IMR-90 (cell line): Measurements from ENCODE around the gene KIF3A. TPM values are rescaled to one million over a fixed set of nuclear protein-coding genes. Genes with fewer than 3 reads are reported as not detected.

Experiments
- ATAC-seq: fragments of 200-7000 bp; cut with Tn5 transposase; 2 replicates; pipeline ENCODE4 v1.9.1; 2020; ENCODE audit warnings: low read depth, mild to moderate bottlenecking, moderate library complexity
- BruUV-seq: library from RNA; stranded (reverse); fragments of 400-500 nt; replicated peaks from 2 replicates; lab custom pipeline; 2021; lab: Mats Ljungman, UMichigan
- CTCF ChIA-PET: fragments of 300-600 bp; formaldehyde crosslinking; extraction: SDS; loops from one replicate; lab custom pipeline; 2021; ENCODE audit warnings: antibody characterized with exemption; lab: Yijun Ruan, JAX
- POLR2A ChIA-PET: fragments of 300-600 bp; sonication (Branson Sonifier 250); formaldehyde crosslinking; loops from one replicate; lab custom pipeline; 2022; ENCODE audit warnings: antibody characterized with exemption; ENCODE audit not compliant: unreplicated experiment; lab: Charles Lee
- DNase-seq: peaks from one replicate; pipeline ENCODE4 v3.0.0; 2013
- H2AFZ ChIP-seq: replicated peaks from 2 replicates; pipeline ENCODE3; 2013; ENCODE audit warnings: low read length, mild to moderate bottlenecking; ENCODE audit not compliant: poor library complexity
- H2AK5ac ChIP-seq: 2 replicates; pipeline ENCODE4 v1.6.1; 2013; ENCODE audit warnings: low read depth, low read length, inconsistent platforms
- H2AK9ac ChIP-seq: replicated peaks from 2 replicates; pipeline ENCODE3; 2013; ENCODE audit warnings: mild to moderate bottlenecking, low read depth, low read length, moderate library complexity; ENCODE audit not compliant: poor library complexity
- H2BK120ac ChIP-seq: 2 replicates; pipeline ENCODE4 v1.6.1; 2013; ENCODE audit warnings: low read depth, low read length, inconsistent platforms
- H2BK15ac ChIP-seq: 3 replicates; pipeline ENCODE4 v1.6.1; 2013; ENCODE audit warnings: low read depth, low read length, inconsistent platforms
- H2BK20ac ChIP-seq: 2 replicates; pipeline ENCODE4 v1.6.1; 2013; ENCODE audit warnings: low read depth, mild to moderate bottlenecking, inconsistent platforms, low read length, moderate library complexity
- H2BK5ac ChIP-seq: 2 replicates; pipeline ENCODE4 v1.6.1; 2013; ENCODE audit warnings: mild to moderate bottlenecking, low read depth, low read length, inconsistent platforms; ENCODE audit not compliant: poor library complexity, severe bottlenecking
- H3K14ac ChIP-seq: replicated peaks from 2 replicates; pipeline ENCODE4 v1.6.1; 2013; ENCODE audit warnings: low read depth, low read length, inconsistent platforms
- H3K18ac ChIP-seq: 2 replicates; pipeline ENCODE4 v1.6.1; 2013; ENCODE audit warnings: low read depth, low read length, control low read depth
- H3K23ac ChIP-seq: 2 replicates; pipeline ENCODE4 v1.6.1; 2013; ENCODE audit warnings: low read depth, low read length, inconsistent platforms
- H3K27ac ChIP-seq: 2 replicates; pipeline ENCODE4 v1.5.1; 2013; ENCODE audit warnings: mild to moderate bottlenecking, control low read depth, low read length; ENCODE audit not compliant: insufficient read depth
- H3K27me3 ChIP-seq: 2 replicates; pipeline ENCODE4 v1.6.1; 2013; ENCODE audit warnings: low read length; ENCODE audit not compliant: control insufficient read depth, insufficient read depth
- H3K36me3 ChIP-seq: 2 replicates; pipeline ENCODE4 v1.6.1; 2013; ENCODE audit warnings: low read length, mixed read lengths; ENCODE audit not compliant: control insufficient read depth, insufficient read depth
- H3K4ac ChIP-seq: 2 replicates; pipeline ENCODE4 v1.6.1; 2013; ENCODE audit warnings: low read depth, low read length, inconsistent platforms
- H3K4me1 ChIP-seq: 2 replicates; pipeline ENCODE4 v1.6.1; 2013; ENCODE audit warnings: low read length, mixed read lengths; ENCODE audit not compliant: control insufficient read depth, insufficient read depth
- H3K4me2 ChIP-seq: 2 replicates; pipeline ENCODE4 v1.6.1; 2013; ENCODE audit warnings: low read depth, mild to moderate bottlenecking, control low read depth, low read length, moderate library complexity
- H3K4me3 ChIP-seq: 2 replicates; pipeline ENCODE4 v1.5.1; 2013; ENCODE audit warnings: low read depth, mild to moderate bottlenecking, control low read depth, low read length, moderate library complexity; ENCODE audit not compliant: insufficient read depth
- H3K56ac ChIP-seq: 2 replicates; pipeline ENCODE4 v1.6.1; 2013; ENCODE audit warnings: low read length, inconsistent platforms; ENCODE audit not compliant: insufficient read depth; ENCODE audit errors: extremely low read depth
- H3K79me1 ChIP-seq, 2 experiments: 2 replicates each; pipeline ENCODE4 v1.6.1; 2013; ENCODE audit warnings: low read length in 2 of 2, inconsistent platforms in 1 of 2, low read depth in 1 of 2
- H3K9ac ChIP-seq: 2 replicates; pipeline ENCODE4 v1.6.1; 2013; ENCODE audit warnings: low read depth, low read length, control low read depth
- H3K9me1 ChIP-seq: 2 replicates; pipeline ENCODE4 v1.6.1; 2013; ENCODE audit warnings: low read length, inconsistent platforms; ENCODE audit not compliant: insufficient read depth
- H3K9me3 ChIP-seq: 2 replicates; pipeline ENCODE4 v1.6.1; 2013; ENCODE audit warnings: low read length; ENCODE audit not compliant: control insufficient read depth, insufficient read depth
- H4K20me1 ChIP-seq: 2 replicates; pipeline ENCODE4 v1.6.1; 2013; ENCODE audit warnings: low read length, inconsistent platforms; ENCODE audit not compliant: insufficient read depth
- H4K5ac ChIP-seq: 2 replicates; pipeline ENCODE4 v1.6.1; 2013; ENCODE audit warnings: mild to moderate bottlenecking, low read depth, low read length, control low read depth
- H4K8ac ChIP-seq, 2 experiments: 2 replicates each; pipeline ENCODE4 v1.6.1; 2013; ENCODE audit warnings: low read depth in 2 of 2, low read length in 2 of 2, control low read depth in 1 of 2, inconsistent platforms in 1 of 2
- H4K91ac ChIP-seq: 2 replicates; pipeline ENCODE4 v1.6.1; 2013; ENCODE audit warnings: low read depth, low read length, inconsistent platforms; ENCODE audit not compliant: insufficient read depth
- BHLHE40 ChIP-seq: fragments of 150-350 bp; IDR thresholded peaks from 2 replicates; pipeline ENCODE4 v1.6.1; 2016; ENCODE audit warnings: mild to moderate bottlenecking, low read depth, low read length
- CEBPB ChIP-seq: IDR thresholded peaks from 2 replicates; pipeline ENCODE4 v1.6.1; 2012; ENCODE audit warnings: low read depth, low read length, improper control_type of control experiment
- CHD1 ChIP-seq: IDR thresholded peaks from 2 replicates; pipeline ENCODE4 v1.6.1; 2012; ENCODE audit warnings: low read depth, low read length, improper control_type of control experiment
- FOS ChIP-seq: fragments of 150-350 bp; IDR thresholded peaks from 2 replicates; pipeline ENCODE4 v1.6.1; 2016; ENCODE audit warnings: low read depth, low read length
- MAFK ChIP-seq: IDR thresholded peaks from 2 replicates; pipeline ENCODE4 v1.6.1; 2012; ENCODE audit warnings: low read depth, low read length, improper control_type of control experiment
- MAZ ChIP-seq: IDR thresholded peaks from 2 replicates; pipeline ENCODE4 v1.6.1; 2012; ENCODE audit warnings: low read depth, mild to moderate bottlenecking, low read length, improper control_type of control experiment, moderate library complexity, borderline replicate concordance
- MXI1 ChIP-seq: IDR thresholded peaks from 2 replicates; pipeline ENCODE4 v1.6.1; 2012; ENCODE audit warnings: low read depth, mild to moderate bottlenecking, low read length, moderate library complexity, borderline replicate concordance
- NFE2L2 ChIP-seq: fragments of 150-350 bp; IDR thresholded peaks from 2 replicates; pipeline ENCODE4 v1.6.1; 2016; ENCODE audit warnings: low read depth, mild to moderate bottlenecking, low read length
- POLR2A ChIP-seq: IDR thresholded peaks from 2 replicates; pipeline ENCODE4 v1.6.1; 2012; ENCODE audit warnings: mild to moderate bottlenecking, low read depth, low read length
- RAD21 ChIP-seq: IDR thresholded peaks from 2 replicates; pipeline ENCODE4 v1.6.1; 2012; ENCODE audit warnings: low read length, improper control_type of control experiment
- RCOR1 ChIP-seq: IDR thresholded peaks from 2 replicates; pipeline ENCODE4 v1.6.1; 2012; ENCODE audit warnings: mild to moderate bottlenecking, low read length, improper control_type of control experiment; ENCODE audit not compliant: insufficient replicate concordance
- RFX5 ChIP-seq: IDR thresholded peaks from 2 replicates; pipeline ENCODE4 v1.8.0; 2012; ENCODE audit warnings: low read depth, mild to moderate bottlenecking, low read length, moderate library complexity
- SMC3 ChIP-seq: fragments of 150-350 bp; IDR thresholded peaks from 2 replicates; pipeline ENCODE4 v1.6.1; 2016; ENCODE audit warnings: low read depth, mild to moderate bottlenecking, antibody characterized with exemption, low read length, moderate library complexity
- WGBS, 2 experiments: methylation state at CpG; one replicate each; pipeline versions ENCODE4 v1.1.5 to v1.1.7; 2013; ENCODE audit warnings: missing lambda C conversion rate in 2 of 2; ENCODE audit not compliant: insufficient read length in 1 of 2; ENCODE audit errors: extremely low coverage in 2 of 2; 5-methylcytosine and 5-hydroxymethylcytosine counted together
- dilution Hi-C: fragments of 300-500 bp; cut with HindIII; formaldehyde crosslinking; loops from one replicate; pipeline ENCODE4 v1.14.3; 2018; ENCODE audit warnings: low sequenced_read_pairs; ENCODE audit not compliant: unreplicated experiment
- in situ Hi-C: fragments of 300-500 bp; cut with MboI; formaldehyde crosslinking; loops from 3 replicates; pipeline ENCODE4 v1.14.3; 2019; ENCODE audit warnings: low sequenced_read_pairs, inconsistent platforms, mixed read lengths
- intact Hi-C: fragments of 100-400 bp; cut with micrococcal nuclease; formaldehyde crosslinking; loops from 2 replicates; pipeline ENCODE4 v1.10.0; 2022
- polyA plus RNA-seq, 3 experiments: library from polyadenylated mRNA; depleted of rRNA; stranded (reverse); fragments of >200 nt; gene quantifications; 2 replicates each; pipeline ENCODE4 v1.2.3, GENCODE V29; 2012; ENCODE audit warnings: low replicate concordance in 1 of 3
- total RNA-seq: library from RNA; depleted of rRNA; stranded (reverse); fragments of >200 nt; gene quantifications from 2 replicates; pipeline ENCODE4 v1.2.3, GENCODE V29; 2012
- TF ChIP-seq, protein P1 (sequence below): fragments of 150-350 bp; IDR thresholded peaks from 2 replicates; pipeline ENCODE4 v1.6.1; 2016; ENCODE audit warnings: low read depth, mild to moderate bottlenecking, low read length, moderate library complexity, borderline replicate concordance
- TF ChIP-seq, protein P2 (sequence below): fragments of 150-350 bp; IDR thresholded peaks from 2 replicates; pipeline ENCODE4 v1.6.1; 2017; ENCODE audit warnings: mild to moderate bottlenecking, antibody characterized with exemption, low read length, low read depth
- TF ChIP-seq, protein P3 (sequence below): conservative IDR thresholded peaks from 2 replicates; pipeline ENCODE4 v1.5.1; 2012; ENCODE audit warnings: mild to moderate bottlenecking, low read depth, low read length, improper control_type of control experiment

The KIF3A gene
- total and polyA plus RNA-seq, 2 of the 4 experiments (the other 2 are of a cell fraction) = 4.3 to 4.5 TPM

DNA sequence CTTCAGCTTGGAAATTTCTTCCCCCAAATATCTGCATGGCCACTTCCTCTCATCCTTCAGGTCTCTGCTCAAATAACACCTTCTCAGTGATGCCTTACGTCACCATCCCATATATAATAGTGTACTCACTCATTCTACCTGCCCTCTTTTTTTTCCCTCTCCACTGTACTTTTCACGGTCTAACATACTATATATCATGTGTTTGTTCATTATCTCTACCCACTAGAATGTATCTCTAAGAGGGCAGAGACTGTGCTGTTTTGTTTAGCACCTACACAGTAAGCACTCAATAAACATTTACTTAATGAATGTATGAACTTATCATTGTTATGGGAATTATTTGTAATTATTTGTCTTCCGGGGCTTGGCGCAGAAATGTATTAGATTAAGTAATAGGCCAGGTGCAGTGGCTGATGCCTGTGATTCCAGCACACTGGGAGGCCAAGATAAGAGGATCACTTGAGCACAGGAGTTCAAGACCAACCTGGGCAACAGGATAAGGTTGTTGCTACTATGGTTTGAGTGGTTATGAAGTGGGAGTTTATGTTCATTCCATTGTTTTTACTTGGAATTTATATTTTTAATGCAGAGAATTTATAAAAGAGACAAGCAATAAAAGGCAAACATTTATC is 85.4 kb downstream of the KIF3A start:
- 100% methylated on average over 1 of the region's 4 CpGs; no CpG with 5 or more reads in 1 of the 2 experiments for WGBS, 2 experiments
- Histone ChIP-seq H2AFZ (no peak overlapping the region), H2AK9ac (no peak overlapping the region), H3K79me1 (no peaks in the 10 kb centered on the region), H4K20me1 (no peaks in the 10 kb centered on the region), H3K27me3 (peaks cover 11% of the 10 kb centered on the region; the same call in 1 of the 2 replicates), H3K9ac (no peak overlapping the region), H3K9me3 (peaks cover 8% of the 10 kb centered on the region; the same call in 1 of the 2 replicates), H3K9me1 (peaks cover 3% of the 10 kb centered on the region; the same call in 1 of the 2 replicates), H3K14ac (no peak overlapping the region), H4K8ac (no peak overlapping the region), H2BK5ac (no peak overlapping the region), H3K4ac (no peak overlapping the region), H2BK120ac (no peak overlapping the region), H3K4me3 (no peak overlapping the region), H4K91ac (no peak overlapping the region), H3K23ac (no peak overlapping the region), H4K5ac (no peak overlapping the region), H3K27ac (no peak overlapping the region), H3K4me2 (no peak overlapping the region), H3K56ac (no peak overlapping the region), H3K4me1 (no peaks in the 10 kb centered on the region), H2AK5ac (no peak overlapping the region), H2BK20ac (no peak overlapping the region), H3K18ac (no peak overlapping the region), H2BK15ac (no peak overlapping the region), H3K36me3 (no peaks in the 10 kb centered on the region)
- dilution Hi-C loops = no loop called here
- no peak for ATAC-seq
- TF ChIP-seq NFE2L2 (no peak), MAFK (no peak), BHLHE40 (no peak), POLR2A (no peak), MXI1 (no peak), RFX5 (no peak), FOS (no peak), RAD21 (no peak), CEBPB (no peak), CHD1 (no peak), MAZ (no peak), SMC3 (no peak), RCOR1 (no peak)
- TF ChIP-seq, protein P1, sequence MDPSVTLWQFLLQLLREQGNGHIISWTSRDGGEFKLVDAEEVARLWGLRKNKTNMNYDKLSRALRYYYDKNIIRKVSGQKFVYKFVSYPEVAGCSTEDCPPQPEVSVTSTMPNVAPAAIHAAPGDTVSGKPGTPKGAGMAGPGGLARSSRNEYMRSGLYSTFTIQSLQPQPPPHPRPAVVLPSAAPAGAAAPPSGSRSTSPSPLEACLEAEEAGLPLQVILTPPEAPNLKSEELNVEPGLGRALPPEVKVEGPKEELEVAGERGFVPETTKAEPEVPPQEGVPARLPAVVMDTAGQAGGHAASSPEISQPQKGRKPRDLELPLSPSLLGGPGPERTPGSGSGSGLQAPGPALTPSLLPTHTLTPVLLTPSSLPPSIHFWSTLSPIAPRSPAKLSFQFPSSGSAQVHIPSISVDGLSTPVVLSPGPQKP = no peak
- TF ChIP-seq, protein P2, sequence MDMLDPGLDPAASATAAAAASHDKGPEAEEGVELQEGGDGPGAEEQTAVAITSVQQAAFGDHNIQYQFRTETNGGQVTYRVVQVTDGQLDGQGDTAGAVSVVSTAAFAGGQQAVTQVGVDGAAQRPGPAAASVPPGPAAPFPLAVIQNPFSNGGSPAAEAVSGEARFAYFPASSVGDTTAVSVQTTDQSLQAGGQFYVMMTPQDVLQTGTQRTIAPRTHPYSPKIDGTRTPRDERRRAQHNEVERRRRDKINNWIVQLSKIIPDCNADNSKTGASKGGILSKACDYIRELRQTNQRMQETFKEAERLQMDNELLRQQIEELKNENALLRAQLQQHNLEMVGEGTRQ = no peak
- TF ChIP-seq, protein P3, sequence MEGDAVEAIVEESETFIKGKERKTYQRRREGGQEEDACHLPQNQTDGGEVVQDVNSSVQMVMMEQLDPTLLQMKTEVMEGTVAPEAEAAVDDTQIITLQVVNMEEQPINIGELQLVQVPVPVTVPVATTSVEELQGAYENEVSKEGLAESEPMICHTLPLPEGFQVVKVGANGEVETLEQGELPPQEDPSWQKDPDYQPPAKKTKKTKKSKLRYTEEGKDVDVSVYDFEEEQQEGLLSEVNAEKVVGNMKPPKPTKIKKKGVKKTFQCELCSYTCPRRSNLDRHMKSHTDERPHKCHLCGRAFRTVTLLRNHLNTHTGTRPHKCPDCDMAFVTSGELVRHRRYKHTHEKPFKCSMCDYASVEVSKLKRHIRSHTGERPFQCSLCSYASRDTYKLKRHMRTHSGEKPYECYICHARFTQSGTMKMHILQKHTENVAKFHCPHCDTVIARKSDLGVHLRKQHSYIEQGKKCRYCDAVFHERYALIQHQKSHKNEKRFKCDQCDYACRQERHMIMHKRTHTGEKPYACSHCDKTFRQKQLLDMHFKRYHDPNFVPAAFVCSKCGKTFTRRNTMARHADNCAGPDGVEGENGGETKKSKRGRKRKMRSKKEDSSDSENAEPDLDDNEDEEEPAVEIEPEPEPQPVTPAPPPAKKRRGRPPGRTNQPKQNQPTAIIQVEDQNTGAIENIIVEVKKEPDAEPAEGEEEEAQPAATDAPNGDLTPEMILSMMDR = no peak
- no peak for DNase-seq
- ChIA-PET CTCF (no interaction called here), POLR2A (interaction anchor here (0.6 kb wide), 1 partner anchor 139 kb away, joined by 9 read pairs; no protein-coding TSS in a partner anchor)
- intact Hi-C loops = no loop called here
- in situ Hi-C loops = no loop called here
- no TSS peak for BruUV-seq
